ENCODE results near the gene A1BG.
A peak's percentile ranks its signal among the peaks of the same experiment; 100 is the strongest.

A1BG gene

GRCh38 chr19:58394821-58395219 is 41.5 kb upstream of the A1BG start:
- peaks cover 37 to 53% of the 10 kb centered on the region in 2 donors for H3K36me3 Mint-ChIP-seq
- H3K4me1 Mint-ChIP-seq = peaks cover 23 to 43% of the 10 kb centered on the region in 2 donors
- no peak for DNase-seq
- H3K4me3 Mint-ChIP-seq = no peak overlapping the region
- ATAC-seq (replicated peaks) = peak; percentile 17 to 27
- peaks cover 7 to 12% of the 10 kb centered on the region in 2 donors for H3K27me3 Mint-ChIP-seq
- H3K27ac Mint-ChIP-seq = peak overlapping the region; percentile 69
- no peaks in the 10 kb centered on the region for H3K9me3 Mint-ChIP-seq

- Mint-ChIP-seq H3K27me3 (peaks cover 7 to 12% of the 10 kb centered on the region in 2 donors), H3K9me3 (no peaks in the 10 kb centered on the region), H3K4me3 (no peak overlapping the region), H3K36me3 (peaks cover 43 to 61% of the 10 kb centered on the region in 2 donors), H3K4me1 (peaks cover 25 to 45% of the 10 kb centered on the region in 2 donors), H3K27ac (no peak overlapping the region)
- DNase-seq (no peak), ATAC-seq (replicated peaks) (no peak)
Observed at GRCh38 chr19:58393725-58394033, 40.4 kb upstream of the A1BG start.

- peaks cover 43 to 66% of the 10 kb centered on the region in 2 donors for H3K36me3 Mint-ChIP-seq
- peaks cover 26 to 51% of the 10 kb centered on the region in 2 donors for H3K4me1 Mint-ChIP-seq
- H3K4me3 Mint-ChIP-seq = no peak overlapping the region
Observed at GRCh38 chr19:58392945-58393724, 39.8 kb upstream of the A1BG start.

GRCh38 chr19:58388175-58388526 is 34.9 kb upstream of the A1BG start:
- Mint-ChIP-seq H3K36me3 (peaks cover 29 to 51% of the 10 kb centered on the region in 2 donors), H3K4me1 (peaks cover 22 to 51% of the 10 kb centered on the region in 2 donors), H3K9me3 (no peaks in the 10 kb centered on the region), H3K27me3 (no peaks in the 10 kb centered on the region), H3K4me3 (peak overlapping the region; percentile 91 to 96), H3K27ac (peak overlapping the region; percentile 98)
- DNase-seq (no peak), ATAC-seq (replicated peaks) (no peak)

More at GRCh38 chr19:58392945-58393724, 39.8 kb upstream of the A1BG start:
- DNase-seq (no peak), ATAC-seq (replicated peaks) (no peak)
- H3K27me3 Mint-ChIP-seq = peaks cover 7 to 12% of the 10 kb centered on the region in 2 donors
- no peaks in the 10 kb centered on the region for H3K9me3 Mint-ChIP-seq
- H3K27ac Mint-ChIP-seq = peak overlapping the region; percentile 71

- DNase-seq (no peak), ATAC-seq (replicated peaks) (peak in 1 of 2 donors; percentile 7)
- Mint-ChIP-seq H3K27ac (peak overlapping the region; percentile 98), H3K36me3 (peaks cover 24 to 45% of the 10 kb centered on the region in 2 donors), H3K9me3 (no peaks in the 10 kb centered on the region), H3K4me3 (peak overlapping the region; percentile 91 to 96), H3K4me1 (peaks cover 18 to 50% of the 10 kb centered on the region in 2 donors), H3K27me3 (no peaks in the 10 kb centered on the region)
Observed at GRCh38 chr19:58387338-58388174, 34.3 kb upstream of the A1BG start.

- H3K27ac Mint-ChIP-seq = peak within 1 kb of the TSS; percentile 98
- H3K4me1 Mint-ChIP-seq = peaks cover 21 to 58% of the 10 kb centered on the region in 2 donors
- DNase-seq (peak; percentile 96), ATAC-seq (replicated peaks) (peak; percentile 90 to 92)
- peak within 1 kb of the TSS; percentile 91 to 96 for H3K4me3 Mint-ChIP-seq
- H3K27me3 Mint-ChIP-seq = no peaks in the 10 kb centered on the region
- no peaks in the 10 kb centered on the region for H3K9me3 Mint-ChIP-seq
- H3K36me3 Mint-ChIP-seq = peaks cover 24 to 40% of the 10 kb centered on the region in 2 donors
Observed at GRCh38 chr19:58386576-58387337, 33.5 kb upstream of the A1BG start, which contains the start of gene RPS5. Gene RPS5 (plus strand): TSS chr19:58387269. CDS start chr19:58388138, 869 bp downstream.

GRCh38 chr19:58385891-58386575 is 32.7 kb upstream of the A1BG start:
- Mint-ChIP-seq H3K27me3 (no peaks in the 10 kb centered on the region), H3K27ac (peak overlapping the region; percentile 98), H3K4me3 (peak overlapping the region; percentile 91 to 96), H3K36me3 (peaks cover 24 to 38% of the 10 kb centered on the region in 2 donors), H3K4me1 (peaks cover 22 to 58% of the 10 kb centered on the region in 2 donors), H3K9me3 (no peaks in the 10 kb centered on the region)
- DNase-seq (no peak), ATAC-seq (replicated peaks) (peak; percentile 0 to 12)

GRCh38 chr19:58385313-58385890 is 32.1 kb upstream of the A1BG start:
- H3K27ac Mint-ChIP-seq = peak overlapping the region; percentile 98
- DNase-seq = no peak
- ATAC-seq (replicated peaks) = no peak
- H3K4me3 Mint-ChIP-seq = peak overlapping the region; percentile 91 to 96
- peaks cover 19 to 52% of the 10 kb centered on the region in 2 donors for H3K4me1 Mint-ChIP-seq
- no peaks in the 10 kb centered on the region for H3K9me3 Mint-ChIP-seq
- peaks cover 18 to 31% of the 10 kb centered on the region in 2 donors for H3K36me3 Mint-ChIP-seq
- no peaks in the 10 kb centered on the region for H3K27me3 Mint-ChIP-seq

GRCh38 chr19:58382997-58383603 is 29.8 kb upstream of the A1BG start:
- DNase-seq = no peak
- peaks cover 12 to 20% of the 10 kb centered on the region in 2 donors for H3K36me3 Mint-ChIP-seq
- no peak overlapping the region for H3K27ac Mint-ChIP-seq
- ATAC-seq (replicated peaks) = no peak
- no peaks in the 10 kb centered on the region for H3K27me3 Mint-ChIP-seq
- H3K4me1 Mint-ChIP-seq = peaks cover 30 to 50% of the 10 kb centered on the region in 2 donors
- no peaks in the 10 kb centered on the region for H3K9me3 Mint-ChIP-seq
- H3K4me3 Mint-ChIP-seq = no peak overlapping the region

- no peaks in the 10 kb centered on the region for H3K9me3 Mint-ChIP-seq
Observed at GRCh38 chr19:58381460-58382212, 28.3 kb upstream of the A1BG start.

GRCh38 chr19:58380662-58381459 is 27.6 kb upstream of the A1BG start, which contains the start of gene ZNF837:
Gene ZNF837 (minus strand): TSS chr19:58381030. CDS start chr19:58369332, 11,698 bp downstream.
- peak; percentile 99 for DNase-seq
- no peaks in the 10 kb centered on the region for H3K27me3 Mint-ChIP-seq
- H3K4me1 Mint-ChIP-seq = peaks cover 26 to 32% of the 10 kb centered on the region in 2 donors
- H3K9me3 Mint-ChIP-seq = no peaks in the 10 kb centered on the region
- peaks cover 4 to 6% of the 10 kb centered on the region in 2 donors for H3K36me3 Mint-ChIP-seq
- ATAC-seq (replicated peaks) = peak; percentile 83 to 86
- H3K27ac Mint-ChIP-seq = peak within 1 kb of the TSS; percentile 97
- peak within 1 kb of the TSS; percentile 91 to 94 for H3K4me3 Mint-ChIP-seq

More at GRCh38 chr19:58381460-58382212, 28.3 kb upstream of the A1BG start:
- H3K4me1 Mint-ChIP-seq = peaks cover 27 to 39% of the 10 kb centered on the region in 2 donors
- ATAC-seq (replicated peaks) = no peak
- H3K27ac Mint-ChIP-seq = peak overlapping the region; percentile 97
- DNase-seq = no peak
- H3K27me3 Mint-ChIP-seq = no peaks in the 10 kb centered on the region
- peak overlapping the region; percentile 91 to 94 for H3K4me3 Mint-ChIP-seq
- peaks cover 4 to 11% of the 10 kb centered on the region in 2 donors for H3K36me3 Mint-ChIP-seq

Data from stimulated activated naive B cell treated with anti-CD40 and anti-IgM and Interleukin-4, amounts not matched to agents 10 μg/mL and 1 μg/mL and 100 μg/mL, for 72 hours (primary cell).